ENCODE results near the gene SCFD1.

The SCFD1 gene

DNA sequence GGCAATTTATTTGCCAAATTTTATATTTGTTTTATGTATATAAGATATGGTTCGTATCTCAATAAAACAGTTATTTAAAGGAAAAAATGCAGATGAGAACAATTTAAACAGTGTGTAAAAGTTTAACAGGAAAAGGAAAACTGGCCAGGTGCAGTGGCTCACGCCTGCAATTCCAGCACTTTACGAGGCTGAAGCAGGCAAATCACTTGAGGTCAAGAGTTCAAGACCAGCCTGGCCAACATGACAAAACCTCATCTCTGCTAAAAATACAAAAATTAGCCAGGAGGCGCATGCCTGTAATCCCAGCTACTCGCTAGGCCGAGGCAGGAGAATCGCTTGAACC is 40.9 kb upstream of the SCFD1 start:
- no peak for DNase-seq (ENCODE audit: low read depth)
- H3K4me3 ChIP-seq (ENCODE audit: low read length), result no peak overlapping the region
- TF ChIP-seq, protein P1, sequence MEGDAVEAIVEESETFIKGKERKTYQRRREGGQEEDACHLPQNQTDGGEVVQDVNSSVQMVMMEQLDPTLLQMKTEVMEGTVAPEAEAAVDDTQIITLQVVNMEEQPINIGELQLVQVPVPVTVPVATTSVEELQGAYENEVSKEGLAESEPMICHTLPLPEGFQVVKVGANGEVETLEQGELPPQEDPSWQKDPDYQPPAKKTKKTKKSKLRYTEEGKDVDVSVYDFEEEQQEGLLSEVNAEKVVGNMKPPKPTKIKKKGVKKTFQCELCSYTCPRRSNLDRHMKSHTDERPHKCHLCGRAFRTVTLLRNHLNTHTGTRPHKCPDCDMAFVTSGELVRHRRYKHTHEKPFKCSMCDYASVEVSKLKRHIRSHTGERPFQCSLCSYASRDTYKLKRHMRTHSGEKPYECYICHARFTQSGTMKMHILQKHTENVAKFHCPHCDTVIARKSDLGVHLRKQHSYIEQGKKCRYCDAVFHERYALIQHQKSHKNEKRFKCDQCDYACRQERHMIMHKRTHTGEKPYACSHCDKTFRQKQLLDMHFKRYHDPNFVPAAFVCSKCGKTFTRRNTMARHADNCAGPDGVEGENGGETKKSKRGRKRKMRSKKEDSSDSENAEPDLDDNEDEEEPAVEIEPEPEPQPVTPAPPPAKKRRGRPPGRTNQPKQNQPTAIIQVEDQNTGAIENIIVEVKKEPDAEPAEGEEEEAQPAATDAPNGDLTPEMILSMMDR (conservative IDR thresholded peaks at IDR 0.05; ENCODE audit: low read length), result no peak

DNA sequence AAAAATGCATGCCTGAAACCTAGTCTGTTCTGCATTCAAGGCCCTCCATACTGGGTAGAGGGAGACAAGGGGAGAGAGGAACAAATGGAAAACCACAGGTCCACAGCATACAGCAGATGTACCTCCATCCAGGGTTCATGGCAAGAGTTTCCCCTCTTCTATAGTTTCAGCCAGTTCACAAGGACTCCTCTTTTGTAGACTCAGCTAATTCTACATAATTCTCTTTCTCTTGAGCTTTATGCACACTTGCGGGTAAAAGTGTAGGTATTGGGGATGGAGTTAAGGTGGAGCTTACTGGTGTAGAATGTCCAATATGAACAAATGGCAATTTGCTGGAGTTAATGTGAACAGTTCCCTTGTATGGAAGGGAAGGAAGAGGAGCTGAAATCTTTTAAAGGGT is 39.7 kb upstream of the SCFD1 start:
- DNase-seq (ENCODE audit: low read depth), result no peak
- no peak overlapping the region for H3K4me3 ChIP-seq (ENCODE audit: low read length)
- TF ChIP-seq, protein P1 (conservative IDR thresholded peaks at IDR 0.05; ENCODE audit: low read length), result no peak

DNA sequence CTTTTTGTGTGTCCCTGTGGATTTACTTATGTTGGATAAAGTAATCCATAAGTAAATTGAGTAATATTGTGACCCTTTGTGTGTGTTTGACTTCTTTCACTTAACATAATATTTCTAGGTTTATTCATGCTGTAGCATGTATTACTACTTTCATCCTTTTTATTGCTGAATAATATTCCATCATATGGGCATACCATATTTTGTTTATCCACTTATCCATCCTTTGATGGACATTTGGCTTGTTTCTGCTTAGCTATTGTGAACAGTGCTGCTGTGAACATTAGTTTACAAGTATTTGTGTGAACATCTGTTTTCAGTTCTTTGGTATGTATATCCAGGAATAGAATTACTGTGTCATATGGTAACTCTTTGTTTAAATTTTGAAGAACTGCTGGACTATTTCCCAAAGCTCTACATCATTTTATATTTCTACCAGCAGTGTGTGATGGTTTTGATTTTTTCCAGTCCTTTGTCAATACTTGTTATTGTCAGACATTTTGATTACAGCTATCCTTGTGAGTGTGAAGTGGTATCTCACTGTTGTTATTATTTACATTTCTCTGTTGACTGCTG is 38.0 kb upstream of the SCFD1 start:
- DNase-seq (ENCODE audit: low read depth), result no peak
- TF ChIP-seq, protein P1 (conservative IDR thresholded peaks at IDR 0.05; ENCODE audit: low read length), result no peak
- no peak overlapping the region for H3K4me3 ChIP-seq (ENCODE audit: low read length)

DNA sequence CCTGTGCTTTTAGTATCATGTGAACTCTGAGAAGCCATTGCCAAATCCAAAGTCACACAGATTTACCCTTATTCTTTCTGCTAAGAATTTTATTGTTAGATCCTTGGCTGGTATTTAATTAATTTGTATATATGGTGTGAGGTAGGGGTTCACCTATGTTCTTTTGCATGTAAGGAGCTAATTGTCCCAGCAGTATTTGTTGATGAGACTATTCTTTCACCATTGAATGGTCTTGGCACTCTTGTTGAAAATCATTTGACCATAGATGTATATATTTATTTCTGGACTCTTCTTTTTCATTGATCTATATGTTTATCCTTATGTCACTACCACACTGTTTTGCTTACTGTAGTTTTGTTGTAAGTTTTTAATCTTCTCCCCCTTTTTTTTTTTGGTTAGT is 36.9 kb upstream of the SCFD1 start:
- no peak for DNase-seq (ENCODE audit: low read depth)
- no peak overlapping the region for H3K4me3 ChIP-seq (ENCODE audit: low read length)
- TF ChIP-seq, protein P1 (conservative IDR thresholded peaks at IDR 0.05; ENCODE audit: low read length), result no peak

DNA sequence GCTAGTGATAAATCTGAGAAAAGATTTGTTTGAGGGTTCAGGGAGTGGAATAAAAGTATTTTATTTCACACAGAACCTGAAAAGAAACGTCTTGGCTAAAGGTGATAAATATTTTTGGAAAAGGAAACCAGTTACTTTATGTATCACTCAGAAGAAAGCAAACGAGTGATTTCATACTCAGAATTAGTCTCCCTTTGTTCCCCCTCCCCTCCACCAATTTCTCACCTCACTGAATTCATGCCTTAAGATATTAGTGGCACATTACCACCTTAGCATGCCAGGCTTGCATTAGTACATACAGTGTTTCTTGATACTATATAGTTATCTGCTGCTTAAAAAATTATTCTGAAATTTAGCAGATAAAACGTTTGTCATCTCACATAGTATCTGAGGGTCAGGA is 35.0 kb upstream of the SCFD1 start:
- no peak overlapping the region for H3K4me3 ChIP-seq (ENCODE audit: low read length)
- no peak for DNase-seq (ENCODE audit: low read depth)
- TF ChIP-seq, protein P1 (conservative IDR thresholded peaks at IDR 0.05; ENCODE audit: low read length), result no peak

DNA sequence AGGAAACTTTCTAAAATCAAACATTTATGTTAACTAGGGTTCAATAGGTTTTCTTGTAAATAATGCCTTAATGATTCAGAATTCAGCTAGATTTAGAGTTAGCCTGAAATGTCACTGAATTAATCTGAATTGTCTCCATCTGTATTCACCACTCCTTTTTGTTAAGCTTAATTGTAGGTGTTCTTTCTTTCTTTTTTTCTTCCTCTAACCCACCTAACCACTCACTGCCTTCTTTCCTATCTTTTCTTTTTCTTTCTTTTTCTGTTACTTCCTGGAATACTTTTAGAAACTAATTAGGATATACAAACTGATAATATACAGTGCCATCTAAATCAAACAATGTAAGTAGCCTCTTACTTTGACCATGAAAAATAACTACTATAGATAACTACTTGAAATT is 33.2 kb upstream of the SCFD1 start:
- no peak for DNase-seq (ENCODE audit: low read depth)
- H3K4me3 ChIP-seq (ENCODE audit: low read length), result no peak overlapping the region
- TF ChIP-seq, protein P1 (conservative IDR thresholded peaks at IDR 0.05; ENCODE audit: low read length), result no peak

DNA sequence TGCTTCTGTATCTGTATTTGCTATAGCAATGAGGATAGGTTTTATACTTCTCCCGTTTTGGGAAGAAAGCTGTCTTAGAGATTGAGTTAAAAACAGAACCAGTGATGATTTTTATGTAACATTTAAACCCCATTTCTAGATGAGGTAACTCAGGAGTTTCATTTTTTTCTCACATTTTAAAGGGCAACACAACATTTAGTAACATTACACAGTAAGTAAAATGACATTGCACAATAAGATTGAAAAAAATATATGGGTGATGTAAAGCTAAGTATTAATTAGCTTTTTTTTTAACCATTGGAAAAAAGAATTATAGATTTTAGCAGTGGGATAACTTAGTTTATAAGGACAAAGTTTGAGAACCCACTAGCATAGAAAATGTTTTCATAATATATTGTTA is 25.2 kb upstream of the SCFD1 start:
- TF ChIP-seq, protein P1 (conservative IDR thresholded peaks at IDR 0.05; ENCODE audit: low read length), result no peak
- DNase-seq (ENCODE audit: low read depth), result no peak
- H3K4me3 ChIP-seq (ENCODE audit: low read length), result no peak overlapping the region

All from AG10803 (cell line).